Measurements from ENCODE around the gene PLD6. TPM values are rescaled to one million over a fixed set of nuclear protein-coding genes. Genes with fewer than 3 reads are reported as not detected.

Gene PLD6
- total RNA-seq, 1 experiment from 2014 or later: 4.2 TPM

- BruUV-seq (replicated peaks): no TSS peak
- ATAC-seq (no peak), DNase-seq (ENCODE audit: low read depth, low spot score) (no peak)
- Histone ChIP-seq H3K27ac (ENCODE audit: low read length) (no peak overlapping the region), H3K9me3 (ENCODE audit: control insufficient read depth, insufficient read depth, low read depth, low read length) (no peaks in the 10 kb centered on the region), H3K27me3 (ENCODE audit: control insufficient read depth, insufficient read depth, low read length) (no peaks in the 10 kb centered on the region), H3K36me3 (ENCODE audit: control insufficient read depth, insufficient read depth, low read length) (peaks cover 9% of the 10 kb centered on the region), H3K4me3 (ENCODE audit: low read depth in 2 of 2, low read length in 2 of 2) (no peak overlapping the region), H3K4me1 (ENCODE audit: control insufficient read depth, insufficient read depth, low read length) (no peaks in the 10 kb centered on the region)
- TF ChIP-seq TCF7L2 (IDR thresholded peaks at IDR 0.05; ENCODE audit: low read depth, low read length) (no peak), POLR2AphosphoS5 (IDR thresholded peaks at IDR 0.05; ENCODE audit: low read depth, low read length) (no peak), CTCF (IDR thresholded peaks at IDR 0.05) (no peak), SIN3A (IDR thresholded peaks at IDR 0.05; ENCODE audit: borderline replicate concordance, insufficient read depth, low read depth, low read length) (no peak)
- TF ChIP-seq, protein P1, sequence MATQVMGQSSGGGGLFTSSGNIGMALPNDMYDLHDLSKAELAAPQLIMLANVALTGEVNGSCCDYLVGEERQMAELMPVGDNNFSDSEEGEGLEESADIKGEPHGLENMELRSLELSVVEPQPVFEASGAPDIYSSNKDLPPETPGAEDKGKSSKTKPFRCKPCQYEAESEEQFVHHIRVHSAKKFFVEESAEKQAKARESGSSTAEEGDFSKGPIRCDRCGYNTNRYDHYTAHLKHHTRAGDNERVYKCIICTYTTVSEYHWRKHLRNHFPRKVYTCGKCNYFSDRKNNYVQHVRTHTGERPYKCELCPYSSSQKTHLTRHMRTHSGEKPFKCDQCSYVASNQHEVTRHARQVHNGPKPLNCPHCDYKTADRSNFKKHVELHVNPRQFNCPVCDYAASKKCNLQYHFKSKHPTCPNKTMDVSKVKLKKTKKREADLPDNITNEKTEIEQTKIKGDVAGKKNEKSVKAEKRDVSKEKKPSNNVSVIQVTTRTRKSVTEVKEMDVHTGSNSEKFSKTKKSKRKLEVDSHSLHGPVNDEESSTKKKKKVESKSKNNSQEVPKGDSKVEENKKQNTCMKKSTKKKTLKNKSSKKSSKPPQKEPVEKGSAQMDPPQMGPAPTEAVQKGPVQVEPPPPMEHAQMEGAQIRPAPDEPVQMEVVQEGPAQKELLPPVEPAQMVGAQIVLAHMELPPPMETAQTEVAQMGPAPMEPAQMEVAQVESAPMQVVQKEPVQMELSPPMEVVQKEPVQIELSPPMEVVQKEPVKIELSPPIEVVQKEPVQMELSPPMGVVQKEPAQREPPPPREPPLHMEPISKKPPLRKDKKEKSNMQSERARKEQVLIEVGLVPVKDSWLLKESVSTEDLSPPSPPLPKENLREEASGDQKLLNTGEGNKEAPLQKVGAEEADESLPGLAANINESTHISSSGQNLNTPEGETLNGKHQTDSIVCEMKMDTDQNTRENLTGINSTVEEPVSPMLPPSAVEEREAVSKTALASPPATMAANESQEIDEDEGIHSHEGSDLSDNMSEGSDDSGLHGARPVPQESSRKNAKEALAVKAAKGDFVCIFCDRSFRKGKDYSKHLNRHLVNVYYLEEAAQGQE (IDR thresholded peaks at IDR 0.05; ENCODE audit: insufficient read depth in 1 of 2, low read depth in 2 of 2, low read length in 1 of 2): no peak
- in situ Hi-C loops (cut with HindIII; ENCODE audit: low pct_unique_long_range_greater_than_20kb, low sequenced_read_pairs): no loop called here
- ChIA-PET POLR2A (no interaction called here), CTCF (no interaction called here)
- intact Hi-C loops (cut with micrococcal nuclease; ENCODE audit: unreplicated experiment): no loop called here
Measured at GRCh38 chr17:17246879-17247278, 40.7 kb upstream of the PLD6 start.

GRCh38 chr17:17243163-17243562 lies 37.0 kb upstream of the PLD6 start:
- Histone ChIP-seq H3K4me3 (ENCODE audit: low read depth in 2 of 2, low read length in 2 of 2) (no peak overlapping the region), H3K36me3 (ENCODE audit: control insufficient read depth, insufficient read depth, low read length) (peaks cover 7% of the 10 kb centered on the region), H3K9me3 (ENCODE audit: control insufficient read depth, insufficient read depth, low read depth, low read length) (no peaks in the 10 kb centered on the region), H3K4me1 (ENCODE audit: control insufficient read depth, insufficient read depth, low read length) (peaks cover 3% of the 10 kb centered on the region; the same call in 1 of the 2 replicates), H3K27ac (ENCODE audit: low read length) (no peak overlapping the region), H3K27me3 (ENCODE audit: control insufficient read depth, insufficient read depth, low read length) (no peaks in the 10 kb centered on the region)
- CTCF ChIA-PET: no interaction called here
- in situ Hi-C loops (cut with HindIII; ENCODE audit: low pct_unique_long_range_greater_than_20kb, low sequenced_read_pairs): no loop called here
- POLR2A ChIA-PET: no interaction called here
- DNase-seq (ENCODE audit: low read depth, low spot score) (no peak), ATAC-seq (no peak)
- intact Hi-C loops (cut with micrococcal nuclease; ENCODE audit: unreplicated experiment): no loop called here
- no TSS peak for BruUV-seq (replicated peaks)
- TF ChIP-seq CTCF (IDR thresholded peaks at IDR 0.05): no peak
- no peak for TF ChIP-seq SIN3A (IDR thresholded peaks at IDR 0.05; ENCODE audit: borderline replicate concordance, insufficient read depth, low read depth, low read length)
- TF ChIP-seq, protein P1 (IDR thresholded peaks at IDR 0.05; ENCODE audit: insufficient read depth in 1 of 2, low read depth in 2 of 2, low read length in 1 of 2): no peak
- TF ChIP-seq TCF7L2 (IDR thresholded peaks at IDR 0.05; ENCODE audit: low read depth, low read length): no peak
- no peak for TF ChIP-seq POLR2AphosphoS5 (IDR thresholded peaks at IDR 0.05; ENCODE audit: low read depth, low read length)
